NCI-H345 (cell line): ENCODE measurements around the gene AAMDC.
"Not testable (repeated sequence)": the region's sequence is repeated elsewhere in the genome, so short reads cannot be mapped to it uniquely, and the experiment has no call there.

ENCODE experiments used
- DNase-seq: peaks from one replicate; lab custom pipeline; 2025; lab: John Stamatoyannopoulos, UW

Gene AAMDC

DNA sequence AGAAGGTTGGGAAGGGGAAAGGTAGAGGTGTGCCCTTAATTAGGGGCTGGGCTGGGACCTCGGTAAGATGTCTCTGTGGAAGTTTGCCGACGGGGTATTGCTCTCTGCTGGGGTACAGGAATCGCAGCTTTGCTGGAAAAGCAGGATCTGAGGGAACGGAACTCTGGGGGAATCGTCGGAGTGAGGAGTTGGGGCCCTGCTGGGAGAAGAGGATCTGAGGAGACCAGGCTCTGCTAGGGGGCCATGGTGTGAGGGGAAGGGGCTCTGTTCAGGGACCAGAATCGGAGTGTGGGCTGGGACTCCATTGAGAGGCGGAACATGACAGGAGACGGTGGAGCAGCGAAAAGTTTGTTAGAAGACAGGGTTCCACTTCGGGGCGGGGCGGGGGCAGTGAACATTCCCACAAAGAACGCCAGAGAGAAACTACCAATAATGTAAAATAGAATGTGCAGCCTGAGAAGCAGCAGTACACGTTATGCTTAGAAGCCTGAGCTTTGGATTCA, 456 bp downstream of the AAMDC start:
- no peak for DNase-seq

DNA sequence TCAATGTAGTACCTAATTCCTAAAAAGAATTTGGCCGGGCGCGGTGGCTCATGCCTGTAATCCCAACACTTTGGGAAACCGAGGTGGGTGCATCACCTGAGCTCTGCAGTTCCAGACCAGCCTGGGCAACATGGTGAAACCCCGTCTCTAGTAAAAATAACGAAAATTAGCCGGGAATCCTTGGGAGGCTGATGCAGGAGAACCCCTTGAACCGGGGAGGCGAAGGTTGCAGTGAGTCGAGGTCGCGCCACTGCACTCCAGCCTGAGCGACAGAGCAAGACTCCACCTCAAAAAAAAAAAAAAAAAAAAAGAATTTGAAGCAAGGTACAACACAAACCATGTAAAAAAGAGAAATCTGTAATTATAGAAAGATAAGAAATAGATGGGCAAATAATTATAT, 1.2 kb downstream of the AAMDC start:
- not testable (repeated sequence) for DNase-seq

DNA sequence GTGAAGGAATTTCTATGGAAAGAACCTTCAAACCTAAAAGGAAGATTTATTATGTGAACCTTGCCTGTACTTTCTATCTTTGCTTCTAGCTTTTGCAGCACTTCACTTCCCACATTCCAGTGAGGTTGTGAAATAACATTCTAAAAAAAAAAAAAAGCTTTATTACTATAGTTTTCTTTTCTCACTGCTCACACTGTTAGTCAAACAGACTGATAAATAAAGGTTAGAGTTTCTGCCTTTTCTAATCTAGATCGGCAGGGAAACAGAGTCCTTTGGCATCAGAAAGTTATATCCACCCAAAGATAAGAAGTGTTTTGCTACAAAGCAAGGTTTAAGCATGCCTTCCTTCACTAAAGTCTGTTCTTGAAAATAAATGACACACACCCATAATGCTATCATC, 2.8 kb downstream of the AAMDC start:
- no peak for DNase-seq

- no peak for DNase-seq
Measured at GRCh38 chr11:77828926-77829325, 8.0 kb downstream of the AAMDC start.

DNA sequence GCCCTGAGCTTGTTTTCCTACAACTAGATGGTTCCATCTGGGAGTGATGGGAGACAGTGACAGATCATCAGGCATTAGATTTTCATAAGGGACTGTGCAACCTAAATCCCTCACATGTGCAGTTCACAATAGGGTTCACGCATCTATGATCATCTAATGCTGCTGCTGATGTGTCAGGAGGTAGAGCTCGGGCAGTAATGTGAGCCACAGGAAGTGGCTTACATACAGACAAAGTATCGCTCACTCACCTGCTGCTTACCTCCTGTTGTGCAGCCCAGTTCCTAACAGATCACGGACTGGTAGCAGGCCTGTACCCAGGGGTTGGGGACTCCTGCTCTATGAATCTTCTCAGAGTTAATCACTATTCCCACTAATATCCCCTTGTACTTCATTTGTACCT, 12.4 kb downstream of the AAMDC start:
- no peak for DNase-seq

DNA sequence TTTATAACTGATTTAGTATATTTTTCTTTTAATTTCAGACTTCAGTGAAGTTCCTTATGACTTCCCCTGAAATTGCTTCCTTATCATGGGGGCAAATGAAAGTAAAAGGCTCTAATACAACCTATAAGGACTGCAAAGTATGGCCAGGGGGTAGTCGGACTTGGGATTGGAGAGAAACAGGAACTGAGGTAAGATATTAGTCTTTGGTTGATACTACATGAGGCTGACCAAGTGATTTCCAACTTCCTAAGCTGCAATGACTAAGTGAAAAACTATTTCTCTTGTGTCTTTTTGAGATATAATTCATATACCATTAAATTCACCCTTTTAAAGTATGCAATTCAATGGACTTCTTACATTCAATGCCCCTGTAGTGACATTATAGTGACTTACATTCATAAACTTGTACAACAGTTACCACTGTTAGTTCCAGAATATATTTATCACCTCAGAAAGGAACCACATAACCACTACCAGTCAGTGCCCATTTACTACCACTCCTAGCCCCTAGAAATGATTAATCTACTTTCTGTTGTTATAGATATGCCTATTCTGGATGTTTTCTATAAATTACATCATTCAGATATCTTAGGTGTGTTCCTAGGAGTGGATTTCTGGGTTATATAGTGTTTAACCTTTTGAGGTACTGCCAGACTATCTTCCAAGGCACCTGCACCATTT, 21.6 kb downstream of the AAMDC start:
- no peak for DNase-seq

DNA sequence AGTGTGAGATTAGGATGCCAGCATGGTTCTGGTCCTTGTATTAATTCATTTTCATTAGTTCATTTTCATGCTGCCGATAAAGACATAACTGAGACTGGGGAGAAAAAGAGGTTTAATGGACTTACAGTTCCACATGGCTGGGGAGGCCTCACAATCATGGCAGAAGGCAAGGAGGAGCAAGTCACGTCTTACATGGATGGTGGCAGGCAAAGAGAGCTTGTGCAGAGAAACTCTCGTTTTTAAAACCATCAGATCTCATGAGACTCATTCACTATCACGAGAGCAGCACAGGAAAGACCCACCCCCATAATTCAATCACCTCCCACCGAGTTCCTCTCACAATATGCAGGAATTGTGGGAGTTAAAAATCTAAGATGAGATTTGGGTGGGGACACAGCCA, 22.8 kb downstream of the AAMDC start:
- not testable (repeated sequence) for DNase-seq

GRCh38 chr11:77851503-77851902, 30.6 kb downstream of the AAMDC start:
- no peak for DNase-seq

DNA sequence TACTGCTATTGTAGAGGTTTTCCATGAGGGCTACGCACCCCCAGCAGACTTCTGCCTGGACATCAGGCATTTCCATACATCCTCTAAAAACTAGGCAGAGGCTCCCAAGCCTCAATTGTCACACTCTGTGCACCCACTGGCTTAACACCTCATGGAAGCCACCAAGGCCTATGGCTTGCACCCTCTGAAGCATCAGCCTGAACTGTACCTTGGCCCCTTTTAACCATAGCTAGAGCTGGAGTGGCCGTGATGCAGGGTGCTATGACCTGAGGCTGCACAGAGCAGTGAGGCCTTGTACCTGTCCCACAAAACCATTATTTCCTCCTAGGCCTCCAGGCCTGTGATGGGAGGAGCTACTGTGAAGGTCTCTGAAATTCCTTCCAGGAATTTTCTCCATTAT, 33.9 kb downstream of the AAMDC start:
- DNase-seq: no peak

DNA sequence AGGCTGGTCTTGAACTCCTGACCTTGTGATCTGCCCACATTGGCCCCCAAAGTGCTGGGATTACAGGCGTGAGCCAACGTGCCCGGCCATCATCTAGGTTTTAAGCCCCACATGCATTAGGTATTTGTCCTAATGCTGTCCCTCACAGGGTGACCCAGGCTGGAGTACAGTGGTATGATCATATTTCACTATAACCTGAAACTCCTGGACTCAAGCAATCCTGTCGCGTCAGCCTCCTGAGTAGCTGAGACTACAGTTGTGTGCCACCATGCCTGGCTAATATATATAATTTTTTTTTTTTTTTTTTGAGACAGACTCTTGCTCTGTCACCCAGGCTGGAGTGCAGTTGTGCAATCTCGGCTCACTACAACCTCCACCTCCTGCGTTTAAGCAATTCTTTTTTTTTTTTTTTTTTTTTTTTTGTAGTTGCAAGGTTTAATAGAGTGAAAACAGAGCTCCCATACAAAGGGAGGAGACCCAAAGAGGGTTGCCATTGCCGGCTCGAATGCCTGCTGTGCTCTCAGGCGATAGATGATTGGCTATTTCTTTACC, 37.0 kb downstream of the AAMDC start:
- not testable (repeated sequence) for DNase-seq

DNA sequence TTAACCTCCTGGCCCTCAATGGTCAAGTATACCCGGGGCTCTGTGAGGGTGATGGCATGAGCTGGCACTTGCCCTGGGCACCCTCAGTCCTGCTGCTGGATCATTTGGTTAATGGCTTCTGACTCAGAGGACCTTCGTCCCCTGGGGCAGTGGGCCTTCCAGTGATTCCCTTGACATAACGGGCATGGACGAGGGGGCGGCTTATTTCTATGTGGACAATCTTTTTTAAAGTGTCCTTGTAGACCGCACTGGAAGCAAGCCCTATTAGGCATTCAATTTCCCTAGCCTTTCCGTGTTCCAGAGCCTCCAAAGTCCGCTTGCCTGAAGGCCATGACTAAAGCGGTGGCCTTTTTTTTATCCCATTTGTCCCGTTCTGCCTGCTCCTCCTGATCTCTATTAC, 40.5 kb downstream of the AAMDC start:
- not testable (repeated sequence) for DNase-seq

DNA sequence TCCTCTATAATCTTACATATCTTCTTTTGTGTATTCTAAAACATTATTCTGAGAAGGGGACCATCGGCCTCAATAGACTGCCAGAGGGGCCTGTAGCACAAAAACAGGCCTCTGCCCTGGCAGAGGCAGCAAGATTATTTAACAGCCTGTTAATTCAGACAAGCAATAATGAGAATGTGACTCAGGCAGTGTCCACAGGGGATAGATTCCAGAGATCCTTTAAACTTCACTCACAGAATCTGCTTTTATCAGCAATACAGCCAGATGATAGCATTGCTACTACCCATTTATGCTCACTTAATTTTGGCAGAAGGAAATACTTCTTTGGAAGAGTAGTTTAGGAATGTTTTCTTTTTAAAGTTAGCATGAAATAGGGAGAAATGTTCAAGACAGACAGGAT, 44.9 kb downstream of the AAMDC start:
- no peak for DNase-seq

GRCh38 chr11:77866336-77866735, 45.4 kb downstream of the AAMDC start:
- no peak for DNase-seq

DNA sequence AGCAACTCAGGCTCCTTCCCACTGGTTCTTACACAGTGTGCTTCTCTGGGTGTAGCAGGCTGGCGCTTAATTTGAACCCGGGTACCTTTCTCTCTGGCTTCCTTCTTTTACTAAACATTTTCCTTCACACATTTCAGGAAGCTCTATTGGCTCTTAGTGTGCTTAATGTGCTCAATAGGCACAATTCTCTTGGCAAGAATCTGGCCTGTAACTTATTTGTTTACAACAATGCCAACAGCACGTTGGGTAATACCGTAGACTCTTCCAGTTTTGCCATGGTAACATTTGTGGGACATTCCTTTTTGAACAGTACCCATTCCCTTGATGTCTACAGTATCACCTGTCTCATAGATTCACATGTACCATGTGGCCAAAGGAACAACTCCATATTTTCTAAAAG, 47.8 kb downstream of the AAMDC start:
- DNase-seq: no peak

DNA sequence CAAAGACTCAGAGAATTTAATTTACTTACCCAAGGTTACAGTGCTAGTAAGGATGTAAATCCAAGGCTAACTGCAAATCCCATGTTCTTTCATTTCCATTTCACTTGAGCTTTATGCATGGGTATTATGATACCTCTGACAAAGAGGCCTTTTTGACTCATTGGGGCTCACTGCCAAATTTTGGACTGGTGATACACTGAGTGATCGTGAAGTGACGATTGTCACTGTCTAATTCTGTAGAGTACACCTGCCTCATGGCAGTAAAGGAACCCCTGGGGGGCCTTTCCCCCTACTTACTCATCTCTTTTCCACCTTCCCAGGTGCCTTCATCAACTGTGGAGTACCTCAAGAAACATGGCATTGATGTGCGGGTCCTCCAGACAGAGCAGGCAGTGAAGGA, 50.9 kb downstream of the AAMDC start:
- DNase-seq: peak; percentile 1

DNA sequence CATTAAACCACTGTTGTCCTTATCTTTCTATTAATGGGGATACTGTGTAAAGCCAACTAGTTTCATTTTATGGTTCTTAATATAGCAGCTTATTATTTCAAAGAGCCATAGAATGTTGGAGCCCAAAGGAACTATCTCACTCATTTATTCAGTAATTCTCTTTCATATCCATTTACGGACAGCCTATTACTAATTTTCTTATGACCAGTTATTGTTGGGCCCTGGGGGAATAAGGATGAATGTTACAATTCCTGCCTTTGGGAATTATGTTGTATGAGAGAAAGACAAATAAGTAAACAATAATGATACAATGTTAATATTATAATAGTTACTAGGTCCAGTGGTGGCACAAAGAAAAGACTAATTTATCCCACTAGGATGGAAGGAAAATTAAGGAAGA, 52.4 kb downstream of the AAMDC start:
- no peak for DNase-seq

- no peak for DNase-seq
Measured at GRCh38 chr11:77874206-77874605, 53.3 kb downstream of the AAMDC start.

GRCh38 chr11:77876045-77876444, 55.1 kb downstream of the AAMDC start:
- DNase-seq: no peak

DNA sequence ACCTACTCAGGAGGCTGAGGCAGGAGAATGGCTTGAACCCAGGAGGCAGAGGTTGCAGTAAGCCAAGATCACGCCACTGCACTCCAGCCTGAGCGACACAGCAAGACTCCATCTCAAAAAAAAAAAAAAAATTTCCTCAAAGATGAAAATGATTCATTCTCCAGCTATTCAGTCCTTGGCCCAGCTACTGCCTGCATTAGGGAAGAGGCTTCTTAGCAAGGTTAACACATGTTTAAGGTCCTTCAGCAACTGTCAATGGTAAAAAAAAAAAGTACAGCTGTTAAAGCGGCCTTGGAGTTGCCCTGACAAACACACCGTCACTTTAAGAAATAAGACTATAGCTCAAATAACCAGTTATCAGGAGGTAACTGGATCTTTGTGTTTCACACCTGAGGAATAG, 57.3 kb downstream of the AAMDC start:
- DNase-seq: not testable (repeated sequence)

GRCh38 chr11:77879218-77879617, 58.3 kb downstream of the AAMDC start:
- peak; percentile 26 for DNase-seq

- DNase-seq: no peak
Measured at GRCh38 chr11:77882396-77882795, 61.5 kb downstream of the AAMDC start.

DNA sequence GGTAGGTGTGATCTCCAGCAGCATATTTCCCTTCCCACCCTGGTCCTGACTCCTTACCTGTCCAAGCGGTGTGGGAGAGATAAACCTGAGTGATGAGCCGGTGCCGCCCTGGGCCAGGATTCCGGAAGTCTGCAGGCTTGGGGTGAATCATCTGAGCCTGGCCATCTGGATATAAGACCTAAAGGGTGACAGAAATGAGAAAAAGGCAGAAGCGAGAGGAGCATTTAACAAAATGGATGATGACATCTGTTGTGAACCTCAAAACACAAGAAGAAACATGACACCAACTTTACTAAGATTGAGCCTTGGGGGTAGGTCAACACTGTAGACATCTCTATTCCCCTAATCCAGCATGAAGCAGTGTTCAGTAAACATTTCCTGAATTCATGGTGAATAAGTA, 62.8 kb downstream of the AAMDC start:
- DNase-seq: no peak

DNA sequence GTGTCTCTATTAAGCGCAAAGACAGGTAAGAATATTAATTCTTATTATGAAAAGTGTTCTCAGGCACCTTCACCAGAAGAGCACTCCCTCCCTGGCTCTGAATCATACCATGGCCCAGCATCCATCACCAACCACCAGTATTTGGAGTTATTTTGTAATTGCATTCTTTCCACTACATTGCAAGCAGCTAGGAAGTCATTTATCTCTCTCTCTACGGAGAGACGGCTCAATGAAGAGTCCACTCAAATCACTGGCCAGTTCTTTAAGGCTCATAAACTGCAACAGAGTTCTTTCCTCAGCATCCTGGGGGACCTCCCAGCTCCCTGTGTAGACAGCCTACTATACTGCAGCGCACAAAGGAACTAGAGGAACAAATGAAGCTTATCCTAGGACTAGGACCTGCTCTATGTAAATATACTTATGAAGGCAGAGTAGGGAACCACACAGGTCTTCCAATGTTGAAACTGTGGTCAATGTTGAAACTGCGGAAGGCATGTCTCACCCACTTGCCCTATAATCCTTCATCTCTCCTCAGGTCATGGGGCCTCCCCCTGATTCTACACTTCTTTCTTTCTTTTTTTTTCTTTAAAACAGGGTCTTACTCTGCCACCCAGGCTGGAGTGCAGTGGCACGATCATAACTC, 63.4 kb downstream of the AAMDC start:
- no peak for DNase-seq

DNA sequence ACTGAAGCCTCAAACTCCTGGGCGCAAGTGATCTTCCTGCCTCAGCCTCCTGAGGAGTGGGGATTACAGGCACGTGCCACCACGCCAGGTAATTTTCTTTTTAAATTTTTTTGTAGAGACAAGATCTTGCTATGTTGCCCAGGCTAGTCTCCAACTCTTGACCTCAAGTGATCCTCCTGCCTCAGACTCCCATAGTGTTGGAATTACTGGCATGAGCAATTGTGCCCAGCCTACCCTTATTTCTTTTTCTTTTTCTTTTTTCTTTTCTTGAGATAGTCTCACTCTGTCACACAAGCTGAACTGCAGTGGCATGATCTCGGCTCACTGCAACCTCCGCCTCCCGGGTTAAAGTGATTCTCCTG, 63.9 kb downstream of the AAMDC start:
- DNase-seq: no peak
